Stimulated activated CD8-positive, alpha-beta memory T cell treated with anti-CD3 and anti-CD28 coated beads, Interleukin-15, amount 100 ng/mL, for 1 hour (primary cell): Measurements from ENCODE around the gene RPP25L.

Experiments
- DNase-seq: peaks from one replicate; pipeline ENCODE4 v3.0.0-alpha.2; 2020; ENCODE audit warnings: low read depth

Gene RPP25L

DNA sequence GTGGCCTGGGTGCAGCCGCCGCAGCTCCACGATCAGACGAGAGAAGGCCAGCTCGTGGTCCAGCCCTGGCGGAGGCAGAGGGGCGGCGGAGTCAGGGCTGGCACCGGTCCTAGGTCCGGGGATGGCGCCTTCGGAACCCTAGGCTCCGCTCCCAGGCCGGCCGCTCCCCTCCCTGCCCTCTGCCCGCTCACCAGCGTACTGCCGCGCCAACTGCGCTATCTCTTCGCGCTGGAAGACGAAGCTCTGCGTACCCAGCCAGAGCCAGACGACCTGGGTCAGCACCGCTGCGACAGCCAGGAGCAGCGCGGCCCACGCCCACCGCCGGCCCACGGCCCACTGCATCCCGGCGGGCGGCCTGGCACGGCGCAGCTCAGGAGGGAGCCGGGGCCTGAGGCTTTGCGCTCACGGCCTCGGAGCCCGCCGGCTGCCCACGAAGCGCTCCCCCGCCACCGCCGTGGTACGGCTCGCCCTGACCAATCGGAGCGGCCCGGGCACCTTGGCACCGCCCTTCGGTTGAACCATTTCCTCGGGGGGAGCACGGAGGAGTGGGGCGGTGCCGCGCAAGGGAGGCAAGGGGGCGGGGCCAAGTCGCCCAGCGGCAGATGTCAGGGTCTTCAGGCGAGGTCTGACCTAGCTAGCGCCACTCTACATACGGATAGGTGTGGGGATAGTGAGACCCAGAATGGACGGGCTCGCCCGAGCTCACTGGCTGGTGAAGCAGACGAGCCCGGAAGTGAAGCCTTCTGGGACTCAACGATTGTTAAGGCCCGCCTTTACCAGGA, 25.6 kb upstream of the RPP25L start, which contains the start of gene SIGMAR1:
Gene SIGMAR1 (minus strand): TSS at position 432 of the 782 bp plus-strand sequence. CDS start 90 bp downstream, at position 342.
- DNase-seq, result peak; percentile 83

DNA sequence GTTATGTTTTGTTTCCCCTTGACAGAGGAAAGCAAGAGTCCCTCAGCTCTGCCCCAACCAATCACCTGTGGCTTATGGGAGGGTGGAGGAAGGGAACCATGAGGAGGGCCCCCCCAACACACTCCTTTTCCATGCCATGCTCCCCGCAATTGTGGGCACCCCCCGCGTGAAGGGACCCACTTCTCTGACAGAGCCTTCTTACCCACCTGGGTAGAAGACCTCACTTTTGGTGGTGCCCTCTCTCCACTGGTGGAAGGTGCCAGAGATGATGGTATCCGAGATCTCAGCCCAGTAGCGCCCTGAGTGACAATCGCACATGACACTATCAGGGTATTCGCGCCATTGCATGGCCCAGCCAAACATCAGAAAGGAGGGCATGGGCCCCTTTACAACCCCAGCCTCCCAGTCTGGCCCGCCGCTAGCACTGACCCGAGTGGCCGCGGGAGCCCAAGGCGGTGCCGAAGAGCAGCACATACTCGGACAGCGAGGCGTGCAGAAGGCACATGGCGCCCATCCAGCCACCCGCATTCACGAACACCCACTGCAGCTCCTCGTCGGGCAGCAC, 25.0 kb upstream of the RPP25L start:
- DNase-seq, result no peak

DNA sequence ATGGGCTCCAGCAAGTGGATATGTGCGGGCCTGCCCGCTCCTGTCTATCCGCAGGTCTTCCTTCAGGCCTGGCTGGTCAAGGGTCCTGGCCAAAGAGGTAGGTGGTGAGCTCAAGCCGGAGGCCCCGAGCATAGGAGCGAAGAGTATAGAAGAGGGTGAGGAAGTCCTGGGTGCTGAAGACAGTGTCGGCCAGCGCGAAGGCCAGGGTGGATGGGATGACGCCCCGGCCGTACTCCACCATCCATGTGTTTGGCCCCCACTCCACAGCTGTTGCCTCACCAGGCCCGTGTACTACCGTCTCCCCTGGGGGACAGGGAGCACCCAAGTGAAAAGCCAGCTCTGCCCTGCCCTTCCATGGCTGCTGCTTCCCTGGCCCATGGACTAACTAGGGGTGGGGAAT, 23.7 kb upstream of the RPP25L start:
- no peak for DNase-seq

DNA sequence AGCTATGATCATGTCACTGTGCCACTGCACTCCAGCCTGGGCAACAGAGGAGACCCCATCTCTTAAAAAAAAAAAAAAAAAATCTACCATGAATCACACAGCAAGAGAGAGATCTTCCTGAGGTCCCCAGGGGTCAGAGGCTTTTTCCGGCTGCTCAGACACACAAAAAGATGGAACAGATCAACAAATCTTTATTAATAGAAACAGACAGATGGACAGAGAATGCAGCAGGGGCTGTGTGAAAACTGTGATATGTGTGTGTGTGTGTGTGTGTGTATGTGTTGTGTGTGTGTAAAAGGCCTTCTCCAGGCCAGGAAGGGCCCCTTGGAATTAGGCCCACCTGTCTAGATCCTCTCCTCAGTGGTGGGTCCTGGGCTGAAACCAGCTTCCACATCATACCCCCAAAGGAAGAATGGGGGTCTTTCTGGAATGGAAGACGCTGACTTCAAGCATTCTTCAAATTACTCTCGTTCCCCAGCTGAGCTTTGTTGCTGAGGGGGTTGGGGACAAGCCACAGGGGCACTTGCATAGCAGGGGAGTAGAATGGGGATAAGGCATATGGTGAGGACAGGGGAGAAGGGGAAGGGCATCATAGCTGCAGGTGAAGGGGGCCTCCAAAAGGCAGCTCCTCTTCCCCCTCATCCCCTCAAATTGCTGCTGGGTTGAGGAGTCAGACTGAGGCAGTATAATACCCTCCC, 22.8 kb upstream of the RPP25L start:
- DNase-seq, result no peak

DNA sequence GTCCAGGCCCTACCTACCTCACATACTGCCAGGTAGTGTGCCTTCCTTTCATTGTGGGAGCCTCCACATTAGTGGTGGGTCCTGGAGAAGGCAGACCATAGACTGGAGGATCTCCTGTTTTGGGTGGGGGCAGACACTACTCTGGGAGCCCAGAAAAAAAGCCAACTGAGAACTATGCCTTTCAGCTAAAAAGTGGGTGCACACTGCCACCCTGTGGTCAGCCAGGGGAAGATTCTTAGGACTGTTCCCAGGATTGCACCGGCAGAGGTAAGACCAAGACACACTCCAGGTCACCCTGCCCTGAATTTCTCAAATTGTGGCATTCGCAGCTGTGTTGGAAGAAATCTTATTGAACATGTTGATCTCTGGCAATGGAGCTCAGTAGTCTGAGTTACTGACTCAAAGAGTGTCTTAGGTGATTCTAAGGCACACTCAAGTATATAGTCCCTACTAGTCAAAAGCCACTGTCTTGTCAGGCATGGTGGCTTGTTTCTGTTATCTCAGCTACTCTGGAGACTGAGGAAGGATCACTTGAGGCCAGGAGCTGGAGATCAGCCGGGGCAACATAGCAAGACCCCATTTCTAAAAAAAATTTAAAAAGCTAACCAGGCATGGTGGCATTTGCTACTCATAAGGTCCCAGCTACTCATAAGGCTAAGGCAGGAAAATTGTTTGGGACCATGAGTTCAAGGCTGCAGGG, 22.1 kb upstream of the RPP25L start:
- peak; percentile 57 for DNase-seq

DNA sequence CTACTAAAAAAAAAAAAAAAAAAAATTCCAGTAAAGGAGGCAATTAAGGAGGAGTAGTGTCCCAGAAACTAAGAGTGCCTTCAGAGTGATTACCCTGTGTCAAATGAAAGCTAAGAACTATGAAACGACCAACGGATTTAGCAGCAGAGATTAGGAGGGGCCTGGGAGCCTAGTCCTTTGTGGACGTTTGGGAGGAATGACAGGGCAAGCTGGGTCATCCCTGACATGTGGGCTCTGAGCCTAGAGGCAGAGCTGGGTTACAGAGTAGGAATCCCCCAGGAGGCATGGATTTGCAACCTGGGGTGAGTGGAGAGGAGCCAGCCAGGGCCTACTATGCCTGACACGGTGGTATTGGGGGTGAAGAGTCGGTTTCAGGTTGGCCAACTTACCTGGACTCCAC, 21.3 kb upstream of the RPP25L start:
- DNase-seq, result no peak

DNA sequence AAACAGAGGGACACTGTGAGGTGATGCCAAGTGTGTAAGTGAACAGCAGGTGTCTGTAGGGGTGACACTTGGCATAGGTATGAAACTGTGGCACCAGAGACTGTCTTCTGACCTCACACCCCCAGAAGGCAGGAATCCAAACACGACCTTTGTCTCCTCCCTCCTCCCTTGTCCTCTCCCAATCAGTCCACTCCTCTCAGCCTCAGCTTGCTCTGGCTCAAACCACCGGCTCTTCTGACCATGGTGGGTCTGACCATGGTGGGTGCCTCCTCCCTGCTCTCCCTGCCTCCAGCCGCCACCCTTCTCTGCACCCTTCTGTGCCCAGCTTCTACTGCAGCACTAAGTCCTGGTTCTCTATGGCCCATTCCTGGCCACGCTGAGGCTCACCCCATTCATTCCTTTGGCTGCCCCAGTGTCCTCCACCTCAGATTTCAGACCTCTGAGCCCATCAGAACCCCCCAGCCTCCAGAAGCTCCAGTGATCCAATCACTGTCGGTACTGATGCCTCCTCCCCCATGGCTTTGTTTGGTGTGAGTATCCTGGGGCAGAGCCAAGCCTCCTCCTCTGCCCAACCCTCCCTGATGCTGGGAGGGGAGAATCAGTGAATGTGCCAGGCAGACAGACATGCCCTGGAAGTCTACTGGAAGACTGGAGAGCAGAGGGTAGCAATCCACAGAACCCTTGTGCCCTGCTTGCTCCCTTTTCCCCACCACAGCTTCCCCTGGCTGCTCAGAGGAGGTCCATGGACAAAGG, 18.7 kb upstream of the RPP25L start:
- DNase-seq, result no peak

DNA sequence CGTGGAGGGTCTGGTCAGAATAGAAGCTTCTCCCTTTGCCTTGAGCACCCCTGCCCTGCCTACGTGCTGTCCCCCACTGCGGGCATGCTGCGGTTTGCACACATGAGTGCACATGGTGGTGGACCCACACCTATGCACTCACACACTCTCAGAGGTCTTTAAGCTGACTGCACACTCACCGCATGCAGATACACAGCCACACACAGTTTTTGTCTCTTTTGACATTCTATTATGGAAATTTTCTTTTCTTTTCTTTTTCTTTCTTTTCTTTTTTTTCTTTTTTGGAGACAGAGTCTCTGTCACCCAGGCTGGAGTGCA, 17.6 kb upstream of the RPP25L start:
- DNase-seq, result no peak

DNA sequence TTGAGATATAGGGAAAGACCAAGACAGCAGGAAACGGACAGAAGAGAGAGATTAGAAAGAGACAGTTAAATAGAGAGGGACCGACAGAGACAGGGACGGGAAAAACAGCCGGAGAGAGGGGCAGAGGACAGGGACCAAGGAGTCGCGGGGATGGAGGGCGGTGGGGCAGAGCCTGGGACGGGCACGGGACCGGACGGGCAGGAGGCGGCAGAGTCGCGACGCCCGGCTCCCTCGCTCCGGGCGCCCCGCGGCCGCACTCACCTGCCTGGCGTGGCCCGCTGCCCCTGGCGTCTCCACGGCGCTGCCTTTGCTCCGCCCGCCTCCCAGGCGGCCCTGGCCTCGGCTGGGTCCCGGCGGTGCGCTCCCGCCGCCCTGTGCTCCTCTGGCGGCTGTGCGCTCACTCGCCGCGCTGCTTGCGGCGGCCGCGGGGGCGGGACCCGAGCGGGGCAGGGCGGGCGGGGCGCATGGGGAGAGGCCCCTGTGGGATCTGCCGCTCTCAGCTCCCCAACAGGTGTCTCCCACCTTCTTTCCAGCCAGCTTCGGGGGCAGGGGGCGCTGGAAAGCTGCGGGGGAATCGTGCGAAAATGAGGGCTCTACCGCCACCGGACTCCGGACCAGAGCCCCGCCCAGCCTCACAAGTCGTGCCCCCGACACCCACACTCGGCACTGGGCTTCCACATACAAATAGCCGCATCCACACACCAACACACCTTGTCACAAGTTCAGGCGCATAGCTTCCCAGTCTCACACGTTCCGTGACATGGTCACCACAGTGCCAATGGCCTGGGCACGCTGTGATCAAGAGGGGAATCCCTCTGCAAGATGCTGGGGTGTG, 17.0 kb upstream of the RPP25L start, which contains the start of gene ARID3C:
Gene ARID3C (minus strand): TSS at position 411 of the 835 bp plus-strand sequence. CDS start 1,052 bp downstream, outside the sequence.
- DNase-seq, result no peak

DNA sequence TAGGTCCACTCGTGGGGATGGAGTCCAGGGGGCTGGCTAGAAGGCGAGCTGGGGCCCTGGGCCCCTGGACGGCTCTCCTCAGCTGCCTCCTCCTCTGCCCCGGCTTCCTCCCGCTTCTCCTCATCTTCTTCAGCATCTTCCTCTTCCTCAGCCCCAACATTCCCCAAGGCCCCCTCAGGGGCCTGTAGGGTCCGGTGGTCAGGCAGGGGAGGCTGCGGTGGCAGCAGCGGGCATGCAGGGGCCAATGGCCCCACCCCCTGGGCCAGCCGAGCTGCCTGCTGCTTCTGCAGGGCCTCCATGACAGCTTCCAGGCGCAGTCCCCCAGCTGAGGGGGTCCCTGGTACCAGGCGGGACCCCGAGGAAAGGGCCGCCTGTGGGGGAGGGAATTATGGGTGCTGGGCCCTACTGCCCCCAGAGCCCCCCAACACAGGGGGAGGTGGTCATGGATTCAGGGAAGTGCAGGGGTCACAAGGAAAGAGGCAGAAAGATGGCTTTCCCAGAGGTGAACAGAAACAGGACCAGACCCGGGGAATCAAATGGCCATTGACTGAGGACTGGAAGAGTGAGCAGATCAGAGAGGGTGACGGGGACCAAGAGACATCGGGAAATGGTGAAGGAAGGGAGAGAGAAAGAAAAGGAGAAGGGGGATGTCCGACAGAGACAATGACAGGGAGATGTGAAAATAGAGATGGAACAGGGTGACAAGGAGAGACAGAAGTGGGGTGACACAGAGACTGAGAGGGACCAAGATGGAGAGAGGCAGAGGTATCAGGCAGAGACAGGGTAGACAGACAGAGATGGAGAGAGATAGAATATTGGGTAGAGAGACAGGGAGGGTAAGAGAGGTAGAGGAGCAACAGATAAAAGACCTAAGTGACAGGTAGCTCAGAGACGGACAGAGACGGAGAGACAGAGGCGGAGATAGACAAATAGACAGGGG, 16.1 kb upstream of the RPP25L start:
- no peak for DNase-seq

DNA sequence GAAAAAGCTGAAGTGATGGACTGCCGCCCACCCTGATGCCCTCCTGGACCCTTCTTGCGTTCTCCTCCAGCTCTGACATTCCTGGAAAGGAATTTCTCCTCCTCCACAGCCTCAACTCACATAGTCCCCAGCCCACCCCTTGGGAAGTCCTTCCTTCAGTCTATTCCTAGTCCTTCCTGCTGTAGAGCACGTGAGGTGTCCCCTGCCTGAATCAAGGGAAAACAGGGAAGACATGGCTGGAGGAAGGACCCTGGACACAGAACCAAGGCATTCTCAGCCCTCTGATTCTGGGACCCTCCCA, 13.2 kb upstream of the RPP25L start:
- no peak for DNase-seq

DNA sequence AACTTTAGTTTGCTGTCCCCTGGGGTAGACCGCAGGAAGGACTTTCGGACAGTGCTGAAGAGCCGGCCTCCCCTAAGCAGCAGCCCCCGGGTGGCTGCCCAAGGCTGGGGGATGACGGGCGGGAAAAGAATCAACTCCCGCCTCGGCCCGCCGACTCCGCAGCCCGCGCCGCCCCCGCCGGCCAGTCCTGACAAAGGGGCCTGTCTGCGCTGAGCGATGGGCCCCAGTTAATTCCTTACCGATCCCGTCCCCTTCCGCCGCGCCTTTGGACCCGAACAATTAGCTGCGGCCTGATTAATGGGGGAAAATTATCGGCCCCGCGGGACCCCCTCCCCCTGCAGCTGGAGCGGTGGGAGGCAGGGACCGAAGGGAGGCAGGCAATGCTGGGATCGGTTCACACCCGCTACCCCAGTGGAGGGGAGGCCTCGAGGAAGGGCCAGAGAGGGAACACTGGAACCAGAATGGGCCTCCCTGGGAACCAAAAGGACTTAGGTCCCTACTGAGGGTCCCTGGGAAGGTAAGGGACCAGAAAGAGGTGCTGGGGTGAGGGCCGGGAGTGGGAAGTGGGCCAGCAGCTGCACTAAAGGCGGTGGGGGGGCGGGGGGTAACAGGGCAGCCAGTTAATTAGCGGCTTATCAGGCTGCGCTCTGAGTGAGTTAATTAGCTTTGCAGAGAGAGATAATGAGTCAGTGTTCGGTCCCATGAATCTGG, 12.7 kb upstream of the RPP25L start:
- no peak for DNase-seq

DNA sequence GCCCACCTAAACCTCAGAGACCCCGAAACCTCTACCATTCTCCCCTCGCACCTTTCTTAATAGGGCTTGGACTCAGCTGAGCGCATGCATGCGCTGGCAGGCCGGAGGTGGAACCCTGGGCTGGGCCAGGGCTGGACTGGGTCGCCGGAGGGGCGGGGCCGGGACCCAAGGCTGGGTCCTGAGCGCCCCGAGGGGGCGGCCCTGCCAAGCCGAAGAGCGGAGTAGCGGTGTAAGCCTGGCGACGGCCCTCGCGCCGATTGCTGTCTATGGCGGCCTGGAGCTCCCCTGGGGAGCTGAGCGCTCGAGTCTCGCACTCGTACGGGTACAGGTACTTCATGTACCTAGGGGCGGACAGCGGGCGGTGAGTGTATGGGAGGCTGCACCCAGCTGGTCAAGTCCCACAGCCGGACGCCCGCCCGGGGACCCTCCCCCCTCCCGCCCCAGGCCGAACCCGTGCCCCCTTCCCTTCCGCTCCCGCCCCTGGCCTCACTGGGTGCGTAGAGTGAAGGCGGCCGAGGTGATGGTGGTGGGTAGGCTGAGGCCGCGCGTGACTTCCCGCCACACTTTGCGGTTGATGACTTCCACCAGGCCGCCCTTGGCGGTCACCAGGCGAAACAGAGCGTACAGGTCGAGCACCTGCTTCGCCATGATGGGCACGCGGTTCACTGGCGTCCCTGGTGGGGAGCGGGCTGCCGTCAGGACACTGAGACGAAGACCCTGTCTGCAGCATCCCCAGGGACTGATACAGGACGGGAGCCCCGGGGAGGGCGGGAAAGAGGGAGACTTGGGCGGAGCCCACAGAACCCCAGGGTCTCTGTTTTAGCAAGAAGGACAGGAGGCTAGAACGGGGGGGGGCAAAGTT, 11.7 kb upstream of the RPP25L start:
- no peak for DNase-seq

DNA sequence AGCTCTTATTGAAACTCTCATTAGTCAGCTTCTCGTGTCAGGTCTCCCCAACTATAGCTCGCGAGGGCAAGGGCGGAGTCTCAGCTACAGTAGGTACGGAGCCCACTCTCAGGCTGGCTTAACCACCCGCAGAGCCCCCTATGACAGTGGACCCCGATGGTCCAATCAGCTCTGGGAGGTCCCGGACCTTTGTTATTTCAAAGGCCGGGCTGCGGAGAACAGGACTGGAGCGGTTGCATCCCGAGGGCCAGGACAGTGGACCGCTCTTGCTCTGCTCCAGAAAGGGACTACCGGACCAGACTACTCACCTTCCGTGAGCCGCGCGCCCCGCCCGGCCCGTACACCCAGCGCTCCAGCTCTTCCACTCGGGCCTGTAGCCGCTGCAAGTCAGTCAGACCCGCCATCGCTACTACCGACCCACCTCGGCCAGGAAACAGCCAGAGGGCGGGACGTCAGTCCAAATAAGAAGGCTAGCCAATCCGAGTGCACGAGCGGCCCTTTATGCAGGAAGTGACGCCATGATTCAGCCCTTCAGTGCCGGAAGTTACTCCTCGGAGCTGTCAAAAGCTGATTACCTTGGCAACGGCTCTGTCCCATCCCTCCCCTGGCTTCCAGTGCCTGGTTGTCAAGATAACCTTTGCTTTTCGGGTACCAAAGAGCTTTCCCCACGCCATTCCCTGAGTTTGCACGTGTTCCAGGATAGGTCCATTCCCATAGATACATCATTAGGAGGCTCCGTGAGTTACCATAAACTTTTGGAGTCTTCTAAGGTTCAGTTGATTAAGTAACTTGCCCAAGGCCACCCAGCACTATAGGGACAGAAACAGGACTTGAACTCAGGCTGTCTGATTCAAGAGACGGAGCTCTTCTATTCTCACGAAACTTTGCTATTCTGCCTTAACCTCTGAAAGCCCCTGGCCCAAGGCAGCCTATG, 8.4 kb upstream of the RPP25L start, which contains the start of gene DCTN3:
Gene DCTN3 (minus strand): TSS at position 435 of the 934 bp plus-strand sequence. CDS start 31 bp downstream, at position 404.
- DNase-seq, result peak; percentile 80

DNA sequence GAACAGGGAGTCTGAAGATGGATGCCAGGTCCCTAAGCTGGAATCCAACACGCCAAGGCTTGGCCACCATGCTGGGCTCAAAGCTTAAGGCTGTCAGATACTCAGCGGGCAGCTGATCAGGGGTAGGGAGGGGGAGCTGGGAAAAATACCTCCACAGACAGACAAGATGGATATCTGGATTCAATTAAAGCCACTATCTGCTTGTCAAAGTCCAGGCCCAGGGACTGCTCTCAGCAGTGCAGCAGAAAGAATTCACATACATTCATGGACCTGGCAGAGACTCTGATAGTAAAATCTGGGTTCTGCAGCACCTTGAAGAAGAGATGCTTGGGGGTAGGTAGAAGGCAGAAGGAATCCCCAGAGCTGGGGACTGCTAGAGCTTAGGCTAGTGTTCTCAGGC, 3.2 kb upstream of the RPP25L start:
- no peak for DNase-seq

DNA sequence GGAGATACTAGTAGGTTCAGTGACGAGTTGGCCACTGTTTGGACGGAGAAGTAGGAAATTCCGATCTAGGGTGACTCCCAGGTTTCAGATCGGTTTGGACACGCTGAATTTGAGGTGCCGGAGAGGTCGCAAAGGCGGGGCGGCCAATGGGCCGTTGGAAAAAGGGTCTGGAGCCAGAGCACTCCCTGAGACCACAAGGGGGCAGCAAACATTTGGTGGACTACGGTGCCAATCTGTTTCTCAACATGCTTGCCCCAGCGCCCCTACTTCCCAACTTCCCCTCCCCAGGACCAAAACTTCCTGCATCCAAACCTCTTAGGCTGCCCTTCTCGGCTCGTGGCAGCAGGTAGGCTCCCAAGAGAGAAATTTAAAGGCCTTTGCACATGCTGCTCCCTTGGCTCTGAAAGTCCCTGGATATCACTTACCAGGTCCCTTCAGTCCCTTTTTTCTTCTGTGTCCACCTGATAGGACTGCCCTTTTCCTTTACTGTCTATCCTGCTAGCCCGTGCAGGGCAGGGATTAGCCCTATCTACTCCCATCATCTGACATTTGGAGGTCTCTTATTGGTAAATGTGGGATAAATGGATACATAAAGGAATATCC, 992 bp upstream of the RPP25L start:
- DNase-seq, result peak; percentile 51
